Fibroblast of lung (primary cell): ENCODE data around the gene TBC1D22A.

Experiments used
- EZH2 ChIP-seq: IDR thresholded peaks from 2 replicates; pipeline ENCODE4 v1.5.1; 2012; ENCODE audit warnings: low read length, control low read depth, mild to moderate bottlenecking; ENCODE audit errors: missing control alignments
- TF ChIP-seq, protein P1 (sequence below), 2 donors: IDR thresholded peaks in 1 of 2; conservative IDR thresholded peaks in 1 of 2; 1 replicate in 1 of 2; 2 replicates in 1 of 2; pipeline ENCODE4 v1.5.1; 2011 to 2012; ENCODE audit warnings: low read length in 2 of 2, control low read depth in 1 of 2, inconsistent platforms in 1 of 2, low read depth in 1 of 2, mild to moderate bottlenecking in 1 of 2

DNA sequence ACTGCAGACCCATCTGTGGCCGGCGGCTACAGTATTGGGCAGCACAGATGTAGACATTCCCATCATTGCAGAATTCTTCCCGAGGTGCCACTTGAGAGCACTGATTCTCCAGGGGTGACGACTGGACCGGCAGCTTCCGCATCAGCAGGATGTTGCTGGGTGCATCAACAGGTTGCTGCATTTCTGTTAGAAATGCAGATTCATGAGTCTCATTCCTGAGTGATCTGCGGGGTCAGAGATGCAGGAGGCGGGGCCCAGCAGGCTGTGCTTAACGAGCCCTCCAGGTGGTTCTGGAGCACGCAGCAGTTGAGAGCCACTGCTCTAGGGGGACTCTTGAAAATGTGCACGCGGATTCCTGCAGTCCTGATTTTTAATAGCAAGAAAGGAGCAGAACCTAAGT, 321.8 kb downstream of the TBC1D22A start:
- TF ChIP-seq, protein P1, sequence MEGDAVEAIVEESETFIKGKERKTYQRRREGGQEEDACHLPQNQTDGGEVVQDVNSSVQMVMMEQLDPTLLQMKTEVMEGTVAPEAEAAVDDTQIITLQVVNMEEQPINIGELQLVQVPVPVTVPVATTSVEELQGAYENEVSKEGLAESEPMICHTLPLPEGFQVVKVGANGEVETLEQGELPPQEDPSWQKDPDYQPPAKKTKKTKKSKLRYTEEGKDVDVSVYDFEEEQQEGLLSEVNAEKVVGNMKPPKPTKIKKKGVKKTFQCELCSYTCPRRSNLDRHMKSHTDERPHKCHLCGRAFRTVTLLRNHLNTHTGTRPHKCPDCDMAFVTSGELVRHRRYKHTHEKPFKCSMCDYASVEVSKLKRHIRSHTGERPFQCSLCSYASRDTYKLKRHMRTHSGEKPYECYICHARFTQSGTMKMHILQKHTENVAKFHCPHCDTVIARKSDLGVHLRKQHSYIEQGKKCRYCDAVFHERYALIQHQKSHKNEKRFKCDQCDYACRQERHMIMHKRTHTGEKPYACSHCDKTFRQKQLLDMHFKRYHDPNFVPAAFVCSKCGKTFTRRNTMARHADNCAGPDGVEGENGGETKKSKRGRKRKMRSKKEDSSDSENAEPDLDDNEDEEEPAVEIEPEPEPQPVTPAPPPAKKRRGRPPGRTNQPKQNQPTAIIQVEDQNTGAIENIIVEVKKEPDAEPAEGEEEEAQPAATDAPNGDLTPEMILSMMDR (conservative IDR thresholded peaks at IDR 0.05 in 1 of 2, IDR thresholded peaks at IDR 0.05 in 1 of 2; ENCODE audit: low read depth in 1 of 2, low read length in 2 of 2), result no peak
- TF ChIP-seq EZH2, result no peak
